Measurements from ENCODE around the gene ACO2. TPM values are rescaled to one million over a fixed set of nuclear protein-coding genes. Genes with fewer than 3 reads are reported as not detected.
"Not testable (repeated sequence)": the region's sequence is repeated elsewhere in the genome, so short reads cannot be mapped to it uniquely, and the experiment has no call there.

ACO2 gene
- total RNA-seq, 1 donor: 57.9 TPM

DNA sequence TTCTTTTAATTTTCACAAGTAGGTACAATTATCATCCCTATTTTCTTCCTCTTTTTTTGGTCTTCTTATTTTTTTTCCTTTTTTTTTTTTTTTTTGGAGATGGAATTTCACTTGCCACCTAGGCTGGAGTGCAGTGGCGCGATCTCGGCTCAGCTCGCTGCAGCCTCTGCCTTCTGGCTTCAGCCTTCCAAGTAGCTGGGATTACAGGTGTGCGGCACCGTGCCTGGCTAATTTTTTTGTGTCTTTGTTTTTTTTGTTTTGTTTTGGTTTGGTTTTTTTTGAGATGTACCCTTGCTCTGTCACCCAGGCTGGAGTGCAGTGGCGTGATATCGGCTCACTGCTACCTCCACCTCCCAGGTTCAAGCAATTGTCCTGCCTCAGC lies 39.0 kb upstream of the ACO2 start:
- DNase-seq (ENCODE audit: insufficient read length, low spot score, missing footprints): no peak
- H3K27me3 ChIP-seq (ENCODE audit: insufficient read depth, low read length): no peaks in the 10 kb centered on the region
- H4K20me1 ChIP-seq (ENCODE audit: insufficient read depth, low read length): peaks cover 36% of the 10 kb centered on the region
- no peaks in the 10 kb centered on the region for H3K4me1 ChIP-seq (ENCODE audit: insufficient read depth, low read length)
- H3K79me2 ChIP-seq (ENCODE audit: insufficient read depth, low read length): peaks cover 30% of the 10 kb centered on the region
- H3K36me3 ChIP-seq (ENCODE audit: insufficient read depth, low read length): peaks cover 31% of the 10 kb centered on the region
- H3K9me3 ChIP-seq (ENCODE audit: low read depth, low read length): no peaks in the 10 kb centered on the region
- H3K4me3 ChIP-seq (ENCODE audit: insufficient read depth, low read length): no peak overlapping the region
- H2AFZ ChIP-seq (ENCODE audit: low read length): no peak overlapping the region
- no peak overlapping the region for H3K27ac ChIP-seq (ENCODE audit: low read depth, low read length)
- H3K4me2 ChIP-seq (ENCODE audit: insufficient read depth, low read length): no peak overlapping the region
- TF ChIP-seq, protein P1, sequence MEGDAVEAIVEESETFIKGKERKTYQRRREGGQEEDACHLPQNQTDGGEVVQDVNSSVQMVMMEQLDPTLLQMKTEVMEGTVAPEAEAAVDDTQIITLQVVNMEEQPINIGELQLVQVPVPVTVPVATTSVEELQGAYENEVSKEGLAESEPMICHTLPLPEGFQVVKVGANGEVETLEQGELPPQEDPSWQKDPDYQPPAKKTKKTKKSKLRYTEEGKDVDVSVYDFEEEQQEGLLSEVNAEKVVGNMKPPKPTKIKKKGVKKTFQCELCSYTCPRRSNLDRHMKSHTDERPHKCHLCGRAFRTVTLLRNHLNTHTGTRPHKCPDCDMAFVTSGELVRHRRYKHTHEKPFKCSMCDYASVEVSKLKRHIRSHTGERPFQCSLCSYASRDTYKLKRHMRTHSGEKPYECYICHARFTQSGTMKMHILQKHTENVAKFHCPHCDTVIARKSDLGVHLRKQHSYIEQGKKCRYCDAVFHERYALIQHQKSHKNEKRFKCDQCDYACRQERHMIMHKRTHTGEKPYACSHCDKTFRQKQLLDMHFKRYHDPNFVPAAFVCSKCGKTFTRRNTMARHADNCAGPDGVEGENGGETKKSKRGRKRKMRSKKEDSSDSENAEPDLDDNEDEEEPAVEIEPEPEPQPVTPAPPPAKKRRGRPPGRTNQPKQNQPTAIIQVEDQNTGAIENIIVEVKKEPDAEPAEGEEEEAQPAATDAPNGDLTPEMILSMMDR (IDR thresholded peaks at IDR 0.05; ENCODE audit: extremely low read depth, low read depth, low read length): no peak

DNA sequence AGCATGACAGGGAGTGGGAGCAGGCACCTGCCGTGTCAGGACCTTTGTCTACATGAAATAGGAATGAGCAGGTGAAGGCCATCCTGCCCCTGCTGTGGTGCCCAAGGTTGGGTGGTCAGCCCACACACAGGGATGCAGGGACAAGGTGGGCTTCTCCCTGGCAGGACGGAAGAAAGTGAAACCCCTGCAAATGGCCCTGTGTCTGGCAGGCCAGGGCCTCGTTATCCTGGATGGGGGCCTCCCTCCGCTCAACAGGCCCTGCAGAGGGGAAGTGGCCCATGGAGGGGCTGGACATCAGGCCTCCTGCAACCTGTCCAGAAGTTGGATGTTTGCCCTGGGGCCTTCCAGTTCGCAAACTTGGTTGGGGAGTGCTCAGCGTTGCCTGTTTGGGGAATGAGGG lies 37.3 kb upstream of the ACO2 start:
- DNase-seq (ENCODE audit: insufficient read length, low spot score, missing footprints): no peak
- Histone ChIP-seq H3K4me2 (ENCODE audit: insufficient read depth, low read length) (no peak overlapping the region), H3K27ac (ENCODE audit: low read depth, low read length) (no peak overlapping the region), H4K20me1 (ENCODE audit: insufficient read depth, low read length) (peaks cover 54% of the 10 kb centered on the region), H3K4me3 (ENCODE audit: insufficient read depth, low read length) (no peak overlapping the region), H3K27me3 (ENCODE audit: insufficient read depth, low read length) (no peaks in the 10 kb centered on the region), H3K4me1 (ENCODE audit: insufficient read depth, low read length) (no peaks in the 10 kb centered on the region), H3K9me3 (ENCODE audit: low read depth, low read length) (no peaks in the 10 kb centered on the region), H2AFZ (ENCODE audit: low read length) (no peak overlapping the region), H3K79me2 (ENCODE audit: insufficient read depth, low read length) (peaks cover 47% of the 10 kb centered on the region), H3K36me3 (ENCODE audit: insufficient read depth, low read length) (peaks cover 48% of the 10 kb centered on the region)
- TF ChIP-seq, protein P1 (IDR thresholded peaks at IDR 0.05; ENCODE audit: extremely low read depth, low read depth, low read length): no peak

DNA sequence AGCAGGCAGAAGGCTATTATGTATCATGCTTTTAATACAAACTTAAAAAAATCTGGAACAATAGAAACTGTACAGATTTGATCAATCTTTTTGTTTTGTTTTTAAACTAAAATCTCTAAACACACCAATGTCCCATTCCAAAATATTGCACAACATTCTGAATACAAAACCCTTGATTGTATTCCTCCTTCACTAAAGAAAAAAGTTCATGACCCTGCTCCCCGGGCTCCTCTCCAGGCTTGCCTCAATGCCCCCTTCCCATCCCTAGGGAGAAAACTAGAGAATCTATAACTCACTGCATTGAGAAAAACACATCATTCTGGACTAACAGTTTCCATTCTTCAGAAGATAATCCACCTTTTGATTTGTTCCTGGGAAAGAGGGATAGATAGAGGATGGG lies 35.4 kb upstream of the ACO2 start:
- H3K27me3 ChIP-seq (ENCODE audit: insufficient read depth, low read length); H3K4me3 ChIP-seq (ENCODE audit: insufficient read depth, low read length); H3K9me3 ChIP-seq (ENCODE audit: low read depth, low read length); H3K4me2 ChIP-seq (ENCODE audit: insufficient read depth, low read length); H2AFZ ChIP-seq (ENCODE audit: low read length); DNase-seq (ENCODE audit: insufficient read length, low spot score, missing footprints); H3K27ac ChIP-seq (ENCODE audit: low read depth, low read length); H3K4me1 ChIP-seq (ENCODE audit: insufficient read depth, low read length): not testable (repeated sequence)
- peaks cover 64% of the 10 kb centered on the region for H4K20me1 ChIP-seq (ENCODE audit: insufficient read depth, low read length)
- peaks cover 61% of the 10 kb centered on the region for H3K79me2 ChIP-seq (ENCODE audit: insufficient read depth, low read length)
- H3K36me3 ChIP-seq (ENCODE audit: insufficient read depth, low read length): peaks cover 61% of the 10 kb centered on the region

DNA sequence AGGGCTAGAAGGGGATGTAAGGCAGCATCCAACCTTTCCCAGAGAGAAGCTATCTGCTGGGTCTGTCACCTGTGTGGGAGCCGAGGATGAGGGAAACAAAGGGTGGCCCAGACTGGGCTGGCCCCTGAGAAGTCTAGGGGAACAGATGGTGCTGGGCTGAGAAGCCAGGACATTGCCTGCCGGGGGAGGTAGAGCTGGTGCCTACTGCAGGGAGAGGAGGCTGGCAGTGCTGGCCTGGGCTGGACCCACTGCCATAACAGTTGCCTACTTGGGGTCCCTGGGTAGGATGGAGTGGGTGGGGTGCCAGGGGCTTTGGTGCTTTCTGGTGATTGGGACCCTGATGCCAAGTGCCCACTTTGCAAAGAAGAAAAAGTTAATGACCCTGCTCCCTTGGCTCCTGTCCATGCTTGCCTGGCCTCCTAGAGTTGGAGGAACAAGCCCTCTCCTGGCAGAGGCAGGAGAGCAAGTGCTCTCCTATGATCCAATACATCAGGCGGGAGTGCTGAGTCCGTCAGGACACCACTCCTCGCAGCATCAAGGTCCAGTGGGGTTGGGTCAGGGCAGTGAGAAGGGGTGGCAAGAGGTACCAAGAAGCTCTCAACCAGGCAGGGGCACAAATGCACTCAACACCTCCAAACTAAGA lies 34.4 kb upstream of the ACO2 start:
- Histone ChIP-seq H4K20me1 (ENCODE audit: insufficient read depth, low read length) (peaks cover 74% of the 10 kb centered on the region), H3K79me2 (ENCODE audit: insufficient read depth, low read length) (peaks cover 71% of the 10 kb centered on the region), H3K36me3 (ENCODE audit: insufficient read depth, low read length) (peaks cover 70% of the 10 kb centered on the region)
- H3K27me3 ChIP-seq (ENCODE audit: insufficient read depth, low read length); H2AFZ ChIP-seq (ENCODE audit: low read length); H3K9me3 ChIP-seq (ENCODE audit: low read depth, low read length); H3K4me1 ChIP-seq (ENCODE audit: insufficient read depth, low read length); H3K4me3 ChIP-seq (ENCODE audit: insufficient read depth, low read length); H3K27ac ChIP-seq (ENCODE audit: low read depth, low read length); DNase-seq (ENCODE audit: insufficient read length, low spot score, missing footprints); H3K4me2 ChIP-seq (ENCODE audit: insufficient read depth, low read length): not testable (repeated sequence)

DNA sequence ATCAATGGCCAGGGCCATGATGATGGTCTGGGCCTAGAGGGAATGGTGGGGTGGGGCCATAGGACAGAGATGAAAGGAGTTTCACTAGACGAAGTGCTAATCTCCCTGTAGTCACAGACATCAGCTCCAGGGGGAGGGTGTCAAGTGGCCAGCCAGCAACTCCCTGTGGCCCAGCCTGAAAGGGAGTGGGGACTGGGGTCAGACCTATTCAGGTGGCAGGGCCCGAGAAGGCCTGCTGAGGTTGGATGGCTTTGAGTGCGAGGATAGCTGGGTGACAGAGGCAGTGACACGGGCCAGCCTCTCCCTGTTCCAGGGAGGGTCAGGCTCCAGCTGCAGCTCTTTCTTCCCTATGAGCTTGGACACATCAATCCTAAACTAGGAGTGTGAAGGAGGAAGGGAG lies 33.4 kb upstream of the ACO2 start:
- H3K36me3 ChIP-seq (ENCODE audit: insufficient read depth, low read length): peaks cover 74% of the 10 kb centered on the region
- H3K4me1 ChIP-seq (ENCODE audit: insufficient read depth, low read length): no peaks in the 10 kb centered on the region
- H4K20me1 ChIP-seq (ENCODE audit: insufficient read depth, low read length): peaks cover 81% of the 10 kb centered on the region
- H3K4me2 ChIP-seq (ENCODE audit: insufficient read depth, low read length): no peak overlapping the region
- H3K27ac ChIP-seq (ENCODE audit: low read depth, low read length): no peak overlapping the region
- H3K79me2 ChIP-seq (ENCODE audit: insufficient read depth, low read length): peaks cover 82% of the 10 kb centered on the region
- no peak overlapping the region for H3K4me3 ChIP-seq (ENCODE audit: insufficient read depth, low read length)
- TF ChIP-seq, protein P1 (IDR thresholded peaks at IDR 0.05; ENCODE audit: extremely low read depth, low read depth, low read length): no peak
- no peak overlapping the region for H2AFZ ChIP-seq (ENCODE audit: low read length)
- H3K27me3 ChIP-seq (ENCODE audit: insufficient read depth, low read length): no peaks in the 10 kb centered on the region
- no peak for DNase-seq (ENCODE audit: insufficient read length, low spot score, missing footprints)
- no peaks in the 10 kb centered on the region for H3K9me3 ChIP-seq (ENCODE audit: low read depth, low read length)

All from osteoblast (primary cell).